Epidermal melanocyte (primary cell): Measurements from ENCODE around the gene MEPE.

Experiments
- DNase-seq: peaks from one replicate; pipeline ENCODE4 v3.0.0; 2011; ENCODE audit warnings: low spot score; ENCODE audit not compliant: insufficient read length

Gene MEPE

GRCh38 chr4:87843936-87844335, 11.2 kb downstream of the MEPE start:
- no peak for DNase-seq

- DNase-seq, result no peak
Observed at GRCh38 chr4:87844452-87844851, 11.7 kb downstream of the MEPE start.

GRCh38 chr4:87846226-87846625, 13.5 kb downstream of the MEPE start:
- DNase-seq, result no peak

GRCh38 chr4:87848622-87849351, 16.0 kb downstream of the MEPE start:
- DNase-seq, result peak; percentile 54

- no peak for DNase-seq
Observed at GRCh38 chr4:87849612-87850011, 16.8 kb downstream of the MEPE start.

DNA sequence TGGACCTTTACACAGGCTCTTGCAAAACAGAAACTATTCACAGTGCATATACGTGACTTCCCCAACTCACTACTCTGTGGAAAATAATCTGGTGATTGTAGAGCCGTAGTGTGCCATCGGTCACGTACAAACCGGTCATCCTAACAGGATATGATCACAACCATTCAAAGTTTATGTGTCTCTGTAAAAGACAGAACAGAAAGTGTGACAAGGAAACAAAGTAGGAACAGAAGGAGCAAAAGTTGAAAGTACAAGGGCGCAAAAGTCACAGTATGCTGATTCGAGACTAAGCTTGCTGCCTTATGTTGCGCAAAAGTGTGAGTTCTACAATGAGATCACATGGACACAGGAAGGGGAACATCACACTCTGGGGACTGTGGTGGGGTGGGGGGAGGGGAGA, 18.6 kb downstream of the MEPE start:
- DNase-seq, result no peak

GRCh38 chr4:87851953-87852352, 19.2 kb downstream of the MEPE start:
- no peak for DNase-seq

- peak; percentile 24 for DNase-seq
Observed at GRCh38 chr4:87853108-87853507, 20.3 kb downstream of the MEPE start.

GRCh38 chr4:87853891-87854290, 21.1 kb downstream of the MEPE start:
- no peak for DNase-seq

DNA sequence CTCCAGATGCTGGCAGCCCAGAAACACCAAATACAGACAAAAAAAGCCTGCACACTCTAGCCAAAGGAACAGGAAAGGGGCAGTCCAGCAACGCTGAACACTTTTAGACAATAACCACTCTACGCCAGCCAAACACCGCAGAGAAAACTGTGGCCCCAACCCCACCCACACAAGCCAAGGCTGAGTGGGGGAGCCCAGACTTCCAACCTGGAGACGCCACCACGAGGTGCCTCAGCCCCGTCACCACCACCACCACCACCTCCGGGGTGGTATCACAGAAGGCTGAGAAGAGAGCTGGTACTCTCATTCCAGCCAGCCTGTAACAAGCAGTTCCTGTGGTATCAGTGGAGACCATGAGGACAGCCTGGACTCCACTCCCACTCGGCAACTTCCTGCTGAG, 22.8 kb downstream of the MEPE start:
- DNase-seq, result no peak

DNA sequence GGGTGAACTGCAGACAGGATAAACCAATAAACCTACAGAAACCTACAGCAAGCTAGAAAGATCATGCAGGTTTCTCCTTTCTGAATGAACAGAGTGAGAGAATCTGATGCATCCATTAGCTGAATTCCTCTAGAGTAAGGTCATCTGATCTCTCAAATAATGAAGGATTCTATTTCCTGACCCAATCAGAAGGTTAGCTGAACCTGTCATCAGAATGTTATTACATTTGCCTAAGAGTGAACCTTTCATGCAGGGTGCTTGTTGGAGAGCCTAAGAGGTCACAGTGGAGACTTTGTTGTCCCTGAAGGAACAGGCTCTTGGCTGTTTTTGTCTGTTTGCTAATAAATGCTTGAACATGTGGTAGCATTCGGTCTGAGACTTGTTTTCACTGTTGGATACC, 24.0 kb downstream of the MEPE start:
- DNase-seq, result no peak

- no peak for DNase-seq
Observed at GRCh38 chr4:87857789-87858188, 25.0 kb downstream of the MEPE start.

DNA sequence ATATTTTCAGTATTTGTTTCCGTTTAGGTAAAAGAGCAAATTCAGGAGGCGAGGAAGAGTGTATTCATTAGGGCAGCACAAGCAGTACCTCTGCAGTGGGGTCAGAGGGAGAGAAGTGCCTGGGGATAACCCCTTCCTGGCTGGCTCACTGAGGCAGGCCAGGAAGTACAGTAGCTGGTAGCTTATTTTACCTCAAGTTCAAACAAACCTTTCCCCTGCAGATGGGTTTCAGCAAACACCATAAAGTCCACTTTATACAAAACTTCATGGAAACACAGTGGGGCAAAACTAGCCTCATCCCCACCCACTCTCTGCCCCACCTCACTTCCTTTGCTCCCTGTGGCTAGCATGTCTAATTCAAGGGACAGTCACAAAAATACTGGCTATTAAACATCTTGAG, 29.5 kb downstream of the MEPE start:
- DNase-seq, result no peak

DNA sequence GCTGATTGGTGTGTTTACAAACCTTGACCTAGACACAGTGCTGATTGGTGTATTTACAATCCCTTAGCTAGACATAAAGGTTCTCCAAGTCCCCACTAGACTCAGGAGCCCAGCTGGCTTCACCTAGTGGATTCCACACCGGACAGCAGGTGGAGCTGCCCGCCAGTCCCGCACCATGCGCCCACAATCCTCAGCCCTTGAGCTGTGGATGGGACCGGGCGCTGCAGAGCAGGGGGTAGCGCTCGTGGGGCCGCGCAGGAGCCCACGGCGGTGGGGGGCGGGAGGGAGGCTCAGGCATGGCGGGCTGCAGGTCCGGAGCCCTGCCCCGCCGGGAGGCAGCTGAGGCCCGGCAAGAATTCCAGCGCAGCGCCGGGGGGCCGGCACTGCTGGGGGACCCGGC, 30.7 kb downstream of the MEPE start:
- DNase-seq, result no peak

GRCh38 chr4:87864321-87864720, 31.6 kb downstream of the MEPE start:
- DNase-seq, result no peak

- no peak for DNase-seq
Observed at GRCh38 chr4:87865288-87865687, 32.5 kb downstream of the MEPE start.

DNA sequence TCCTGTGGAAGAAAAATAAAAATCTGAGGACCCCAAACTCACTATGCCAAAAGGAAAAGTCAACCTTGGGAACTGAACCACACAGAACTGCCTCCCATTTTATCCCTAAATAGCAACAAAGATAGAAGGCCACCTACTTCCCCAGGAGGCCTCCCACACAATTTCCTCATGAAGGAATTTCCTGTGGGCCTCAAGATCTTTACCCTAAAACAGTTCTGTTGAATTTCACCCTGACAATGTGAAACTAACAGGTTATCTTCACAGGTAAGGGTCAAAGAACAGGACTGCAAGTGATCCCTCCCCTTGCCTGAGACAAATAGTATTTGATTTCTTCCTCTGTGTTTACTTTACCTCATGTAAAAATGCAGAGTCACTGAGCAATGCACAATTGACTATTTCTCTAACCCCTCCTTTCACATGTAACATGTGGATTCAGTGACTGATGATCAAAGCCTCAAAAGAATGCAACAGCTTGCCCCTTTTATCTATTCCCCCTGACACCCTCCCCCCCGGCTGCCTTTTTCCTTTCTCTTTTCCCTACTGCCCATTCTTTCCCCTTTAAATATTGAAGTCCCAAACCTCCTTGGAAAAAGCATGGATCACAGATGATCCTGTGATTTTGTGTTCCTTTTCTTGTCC, 33.3 kb downstream of the MEPE start:
- no peak for DNase-seq

- DNase-seq, result no peak
Observed at GRCh38 chr4:87868522-87868921, 35.8 kb downstream of the MEPE start.

GRCh38 chr4:87872028-87872427, 39.3 kb downstream of the MEPE start:
- DNase-seq, result no peak

DNA sequence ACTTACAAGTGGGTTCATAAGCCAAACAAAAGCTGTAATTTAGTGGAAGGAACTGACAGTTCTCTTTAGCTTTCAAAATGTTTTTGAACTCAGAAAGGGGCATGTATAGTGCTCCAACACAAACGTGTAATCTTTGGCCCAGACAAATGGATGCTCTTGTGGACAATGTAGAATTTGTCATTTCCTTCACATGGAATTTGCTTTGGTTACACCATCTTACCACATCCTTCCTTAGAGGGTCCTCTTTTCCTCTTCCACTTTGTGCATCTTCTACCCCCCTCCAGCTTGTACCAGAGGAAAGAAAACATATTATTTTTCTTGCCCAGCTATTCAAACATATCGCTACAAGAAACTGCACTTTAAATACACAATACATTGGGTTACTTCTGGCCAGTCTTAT, 42.4 kb downstream of the MEPE start:
- DNase-seq, result no peak

DNA sequence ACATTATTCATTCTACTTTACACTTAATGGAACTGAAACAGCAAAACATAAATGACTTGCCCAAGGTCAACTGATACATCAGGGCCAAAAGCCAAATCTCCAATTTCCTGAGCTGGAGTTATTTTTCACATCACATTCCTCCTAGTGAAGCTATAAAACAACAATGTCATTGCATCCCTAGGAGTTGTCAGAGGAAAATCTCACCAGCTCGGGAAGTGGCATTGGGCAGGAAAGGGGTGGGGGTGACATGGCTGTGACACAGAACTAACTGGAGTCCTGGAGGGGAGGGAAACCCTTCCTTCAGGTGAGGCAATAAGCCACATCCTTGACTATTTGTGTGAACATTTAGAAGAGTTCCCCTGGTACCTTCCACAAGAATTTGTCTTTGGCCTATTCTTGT, 47.3 kb downstream of the MEPE start:
- no peak for DNase-seq

DNA sequence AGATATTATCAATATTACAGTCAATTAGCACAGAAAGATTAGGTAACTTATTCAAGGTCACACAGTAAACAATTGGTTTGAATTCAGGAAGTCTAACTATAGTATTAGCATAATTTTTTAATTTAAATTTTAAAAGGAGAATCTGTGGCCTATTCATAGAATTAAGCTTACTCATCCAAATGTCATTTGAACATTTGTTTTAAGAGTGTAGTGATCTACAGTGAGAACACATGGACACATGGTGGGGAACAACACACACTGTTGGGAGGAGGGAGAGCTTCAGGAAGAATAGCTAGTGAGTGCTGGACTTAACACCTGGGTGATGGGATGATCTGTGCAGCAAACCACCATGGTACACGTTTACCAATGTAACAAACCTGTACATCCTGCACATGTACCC, 48.3 kb downstream of the MEPE start:
- DNase-seq, result no peak

GRCh38 chr4:87882321-87882720, 49.6 kb downstream of the MEPE start:
- no peak for DNase-seq
